Hepatocyte (in vitro differentiated cells): ENCODE data around the gene NAPA. TPM values are rescaled to one million over a fixed set of nuclear protein-coding genes. Genes with fewer than 3 reads are reported as not detected.

ENCODE experiments used
- DNase-seq: peaks from one replicate; pipeline ENCODE4 v3.0.0-alpha.2; 2016; ENCODE audit warnings: low spot score
- H2AFZ ChIP-seq: fragments of 200-600 bp; sonication (generic); 2 replicates; pipeline ENCODE4 v1.6.0; 2016; ENCODE audit warnings: antibody characterized with exemption, mild to moderate bottlenecking
- H3K27ac ChIP-seq: fragments of 200-600 bp; sonication (generic); 2 replicates; pipeline ENCODE4 v1.5.1; 2016; ENCODE audit warnings: mild to moderate bottlenecking
- H3K27me3 ChIP-seq: fragments of 200-600 bp; sonication (generic); 2 replicates; pipeline ENCODE4 v1.6.1; 2016
- H3K36me3 ChIP-seq: fragments of 200-600 bp; sonication (generic); replicated peaks from 2 replicates; pipeline ENCODE4 v1.5.1; 2016; ENCODE audit warnings: low read depth; ENCODE audit not compliant: insufficient read depth
- H3K4me1 ChIP-seq: fragments of 200-600 bp; sonication (generic); 2 replicates; pipeline ENCODE4 v1.5.1; 2016; ENCODE audit warnings: mild to moderate bottlenecking, moderate library complexity; ENCODE audit not compliant: insufficient read depth
- H3K4me2 ChIP-seq: fragments of 200-600 bp; sonication (generic); 2 replicates; pipeline ENCODE4 v1.6.0; 2016
- H3K4me3 ChIP-seq: fragments of 200-600 bp; sonication (generic); 2 replicates; pipeline ENCODE4 v1.5.1; 2016; ENCODE audit warnings: mild to moderate bottlenecking
- H3K79me2 ChIP-seq: fragments of 200-600 bp; sonication (generic); 2 replicates; pipeline ENCODE4 v1.6.0; 2017; ENCODE audit warnings: mild to moderate bottlenecking
- H3K9me2 ChIP-seq: fragments of 200-600 bp; sonication (generic); replicated peaks from 2 replicates; pipeline ENCODE4 v1.6.0; 2017; ENCODE audit warnings: mild to moderate bottlenecking; ENCODE audit not compliant: insufficient read depth
- H3K9me3 ChIP-seq: fragments of 200-600 bp; sonication (generic); 2 replicates; pipeline ENCODE4 v1.5.1; 2016; ENCODE audit warnings: low read depth, mild to moderate bottlenecking
- H4K20me1 ChIP-seq: fragments of 200-600 bp; sonication (generic); 2 replicates; pipeline ENCODE4 v1.6.0; 2016; ENCODE audit warnings: mild to moderate bottlenecking; ENCODE audit not compliant: insufficient read depth, poor library complexity, severe bottlenecking
- CTCF ChIP-seq: fragments of 200-600 bp; sonication (generic); IDR thresholded peaks from 2 replicates; pipeline ENCODE4 v1.5.1; 2016; ENCODE audit warnings: antibody characterized with exemption, mild to moderate bottlenecking; ENCODE audit not compliant: poor library complexity
- EZH2 ChIP-seq: fragments of 200-600 bp; sonication (generic); IDR thresholded peaks from 2 replicates; pipeline ENCODE4 v1.6.1; 2016; ENCODE audit warnings: antibody characterized with exemption, mild to moderate bottlenecking, borderline replicate concordance
- EZH2phosphoT487 ChIP-seq: fragments of 200-600 bp; sonication (generic); IDR thresholded peaks from one replicate; pipeline ENCODE4 v1.6.1; 2018; ENCODE audit warnings: antibody characterized with exemption, mild to moderate bottlenecking, low read depth, moderate library complexity; ENCODE audit not compliant: unreplicated experiment, severe bottlenecking
- WGBS: methylation state at CpG from one replicate; pipeline ENCODE4 v1.1.6; 2016; ENCODE audit warnings: low lambda C conversion rate; ENCODE audit errors: missing lambda C conversion rate; 5-methylcytosine and 5-hydroxymethylcytosine counted together
- polyA plus RNA-seq: library from polyadenylated mRNA; unstranded; fragments of >200 nt; fragmentation: Nextera tagmentation; extraction: Ambion mirVana; gene quantifications from 2 replicates; pipeline ENCODE4 v1.2.1, GENCODE V29; 2016
- total RNA-seq: library from RNA; depleted of rRNA; stranded (reverse); fragments of >200 nt; gene quantifications from 2 replicates; pipeline ENCODE4 v1.2.3, GENCODE V29; 2014

NAPA gene
- total and polyA plus RNA-seq, 2 experiments from 2014 or later, result 106 to 192 TPM

- Histone ChIP-seq H3K27me3 (no peaks in the 10 kb centered on the region), H3K79me2 (no peaks in the 10 kb centered on the region), H4K20me1 (no peaks in the 10 kb centered on the region), H3K9me2 (no peaks in the 10 kb centered on the region), H3K27ac (no peak overlapping the region), H3K9me3 (no peaks in the 10 kb centered on the region), H3K4me3 (no peak overlapping the region), H3K4me2 (no peak overlapping the region), H2AFZ (no peak overlapping the region), H3K4me1 (peaks cover 6% of the 10 kb centered on the region), H3K36me3 (no peaks in the 10 kb centered on the region)
- TF ChIP-seq EZH2phosphoT487, result no peak
- TF ChIP-seq EZH2, result no peak
- no peak for TF ChIP-seq CTCF
- DNase-seq, result no peak
- 98% methylated on average over 4 of the region's 4 CpGs for WGBS
These were observed 33.3 kb downstream of the NAPA start for GRCh38 chr19:47481460-47482052.

DNA sequence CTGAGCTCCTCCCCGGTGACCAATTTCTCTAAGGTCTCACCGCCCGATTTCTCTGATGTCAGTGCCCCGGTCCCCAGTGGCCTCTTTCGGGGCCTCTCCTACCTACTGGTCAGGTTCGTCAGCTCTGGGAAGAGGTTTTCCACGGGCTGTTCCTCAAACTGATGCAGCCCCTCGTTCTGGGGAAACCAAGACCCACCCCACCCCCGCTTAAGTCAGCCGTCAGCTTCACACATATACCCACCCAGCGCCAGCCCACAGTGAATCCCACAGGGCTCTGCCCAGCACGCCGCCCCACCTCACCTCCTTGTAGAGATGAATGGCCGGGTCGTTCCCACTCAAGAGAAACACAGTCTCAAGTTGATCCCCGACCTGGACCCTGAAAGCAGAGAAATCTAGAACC lies 34.2 kb downstream of the NAPA start:
- Histone ChIP-seq H3K79me2 (no peaks in the 10 kb centered on the region), H3K36me3 (no peaks in the 10 kb centered on the region), H2AFZ (no peak overlapping the region), H4K20me1 (no peaks in the 10 kb centered on the region), H3K4me1 (peaks cover 6% of the 10 kb centered on the region), H3K27ac (no peak overlapping the region), H3K4me2 (no peak overlapping the region), H3K9me2 (no peaks in the 10 kb centered on the region), H3K9me3 (no peaks in the 10 kb centered on the region), H3K4me3 (no peak overlapping the region), H3K27me3 (no peaks in the 10 kb centered on the region)
- 87% methylated on average over 15 of the region's 16 CpGs for WGBS
- DNase-seq, result no peak
- no peak for TF ChIP-seq EZH2
- TF ChIP-seq EZH2phosphoT487, result no peak
- no peak for TF ChIP-seq CTCF

DNA sequence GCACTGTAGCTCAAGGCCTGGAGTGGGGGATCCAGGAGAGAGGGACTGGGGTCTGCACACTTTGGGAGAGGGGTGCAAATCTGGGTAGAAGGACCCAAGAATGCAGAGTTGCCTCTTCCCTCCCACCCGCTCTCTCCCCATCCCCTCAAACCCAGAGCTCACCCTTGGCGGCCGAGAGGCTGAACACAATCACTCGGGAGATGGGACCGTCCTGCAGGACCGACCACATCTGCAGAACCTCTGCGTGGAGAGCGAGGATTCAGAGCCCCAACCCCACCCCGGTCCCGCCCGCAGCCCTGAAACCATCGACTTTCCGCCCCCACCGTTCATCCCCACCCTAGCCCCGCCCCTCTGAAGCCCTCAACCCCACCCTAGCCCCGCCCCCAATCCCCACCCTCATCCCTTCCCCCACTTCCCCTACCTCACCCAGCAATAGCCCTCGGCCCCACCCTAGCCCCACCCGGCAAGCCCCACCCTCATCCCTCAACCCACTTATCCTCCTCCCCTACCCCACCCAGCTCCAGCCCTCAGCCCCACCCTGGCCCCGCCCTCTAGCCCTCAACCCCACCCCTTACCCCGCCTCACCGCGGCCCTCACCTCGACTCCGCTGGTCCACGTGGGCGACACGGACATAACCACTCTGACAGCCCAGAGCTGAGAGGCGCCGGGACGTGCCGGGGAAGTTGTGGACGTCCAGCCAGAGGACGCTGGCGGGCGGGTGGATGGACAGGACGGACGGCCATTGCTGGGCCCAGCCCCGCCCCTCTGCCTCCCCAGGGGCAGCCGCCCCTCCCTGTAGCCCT lies 35.0 kb downstream of the NAPA start:
- H3K4me1 ChIP-seq, result peaks cover 5% of the 10 kb centered on the region
- H3K27ac ChIP-seq, result no peak overlapping the region
- H3K79me2 ChIP-seq, result no peaks in the 10 kb centered on the region
- no peak overlapping the region for H2AFZ ChIP-seq
- no peak overlapping the region for H3K4me3 ChIP-seq
- no peaks in the 10 kb centered on the region for H4K20me1 ChIP-seq
- no peaks in the 10 kb centered on the region for H3K9me3 ChIP-seq
- no peaks in the 10 kb centered on the region for H3K27me3 ChIP-seq
- no peak for DNase-seq
- TF ChIP-seq CTCF (no peak), EZH2 (no peak), EZH2phosphoT487 (no peak)
- no peaks in the 10 kb centered on the region for H3K36me3 ChIP-seq
- H3K4me2 ChIP-seq, result peak overlapping the region; percentile 57
- WGBS, result 5% methylated on average over 12 of the region's 39 CpGs
- no peaks in the 10 kb centered on the region for H3K9me2 ChIP-seq
